GM21737 (cell line): ENCODE measurements around the gene YWHAB.
A peak's percentile ranks its signal among the peaks of the same experiment; 100 is the strongest.
"Not testable (repeated sequence)": the region's sequence is repeated elsewhere in the genome, so short reads cannot be mapped to it uniquely, and the experiment has no call there.

Experiments
- ATAC-seq: cut with Tn5 transposase; IDR thresholded peaks from one replicate; pipeline ENCODE4 v1.9.1; 2021; ENCODE audit warnings: mild to moderate bottlenecking, moderate library complexity; ENCODE audit not compliant: unreplicated experiment

The YWHAB gene

GRCh38 chr20:44866703-44867335 is 18.7 kb upstream of the YWHAB start:
- no peak for ATAC-seq

GRCh38 chr20:44869471-44869870 is 16.0 kb upstream of the YWHAB start:
- ATAC-seq: no peak

GRCh38 chr20:44882360-44882759 is 3.1 kb upstream of the YWHAB start:
- ATAC-seq: not testable (repeated sequence)

GRCh38 chr20:44883214-44883902 is 2.1 kb upstream of the YWHAB start:
- no peak for ATAC-seq

- ATAC-seq: no peak
Observed at GRCh38 chr20:44884907-44885391, 556 bp upstream of the YWHAB start.

- ATAC-seq: no peak
Observed at GRCh38 chr20:44886266-44886651, 754 bp downstream of the YWHAB start.

GRCh38 chr20:44886828-44887227 is 1.3 kb downstream of the YWHAB start:
- ATAC-seq: no peak

GRCh38 chr20:44887466-44887865 is 2.0 kb downstream of the YWHAB start:
- ATAC-seq: no peak

GRCh38 chr20:44888226-44889103 is 3.0 kb downstream of the YWHAB start:
- no peak for ATAC-seq

- ATAC-seq: no peak
Observed at GRCh38 chr20:44891826-44892225, 6.3 kb downstream of the YWHAB start.

- no peak for ATAC-seq
Observed at GRCh38 chr20:44894959-44895358, 9.5 kb downstream of the YWHAB start.

GRCh38 chr20:44896583-44896982 is 11.1 kb downstream of the YWHAB start:
- ATAC-seq: no peak

GRCh38 chr20:44897133-44897532 is 11.6 kb downstream of the YWHAB start:
- ATAC-seq: no peak

GRCh38 chr20:44900231-44900854 is 14.8 kb downstream of the YWHAB start:
- no peak for ATAC-seq

- ATAC-seq: no peak
Observed at GRCh38 chr20:44901974-44902373, 16.5 kb downstream of the YWHAB start.

- ATAC-seq: no peak
Observed at GRCh38 chr20:44904377-44904776, 18.9 kb downstream of the YWHAB start.

- no peak for ATAC-seq
Observed at GRCh38 chr20:44908987-44909871, 23.7 kb downstream of the YWHAB start.

GRCh38 chr20:44909872-44910689 is 24.6 kb downstream of the YWHAB start, which contains the start of gene PABPC1L:
PABPC1L (plus strand) TSS chr20:44910060; CDS start chr20:44910144, 84 bp downstream.
- ATAC-seq: peak; percentile 81

GRCh38 chr20:44910690-44911262 is 25.3 kb downstream of the YWHAB start:
- ATAC-seq: no peak
